H1 (cell line): ENCODE measurements around the gene SLC25A47. TPM values are rescaled to one million over a fixed set of nuclear protein-coding genes. Genes with fewer than 3 reads are reported as not detected.

Experiments used
- CTCF ChIA-PET: fragments of 300-600 bp; sonication (Branson Sonifier 250); formaldehyde crosslinking; loops from one replicate; lab custom pipeline; 2021; ENCODE audit not compliant: partially characterized antibody; lab: Charles Lee
- POLR2A ChIA-PET: fragments of 300-600 bp; sonication (Branson Sonifier 250); formaldehyde crosslinking; loops from one replicate; lab custom pipeline; 2021; ENCODE audit warnings: inconsistent platforms; ENCODE audit not compliant: partially characterized antibody; lab: Charles Lee
- DNase-seq, 2 experiments: peaks; one replicate each; pipeline versions ENCODE4 v3.0.0 to v3.0.0-alpha.2; 2010 to 2022; ENCODE audit warnings: low spot score in 2 of 2, low read depth in 1 of 2, mixed read lengths in 1 of 2
- FAIRE-seq: peaks from 2 replicates; lab custom pipeline; 2011; peaks lifted over from hg19 to GRCh38; lab: Jason Lieb, UNC
- H2AFZ ChIP-seq: 2 replicates; pipeline ENCODE4 v1.8.1; 2012; ENCODE audit warnings: low read length, inconsistent platforms
- H2AK5ac ChIP-seq: 2 replicates; pipeline ENCODE4 v1.6.1; 2013; ENCODE audit warnings: low read depth, low read length
- H2BK120ac ChIP-seq: replicated peaks from 2 replicates; pipeline ENCODE3; 2013; ENCODE audit warnings: low read depth, low read length, inconsistent platforms
- H2BK12ac ChIP-seq: 2 replicates; pipeline ENCODE4 v1.6.1; 2013; ENCODE audit warnings: low read depth, low read length
- H2BK15ac ChIP-seq: 2 replicates; pipeline ENCODE4 v1.6.1; 2013; ENCODE audit warnings: low read length
- H2BK20ac ChIP-seq: 2 replicates; pipeline ENCODE4 v1.6.1; 2013; ENCODE audit warnings: low read length
- H2BK5ac ChIP-seq: 2 replicates; pipeline ENCODE4 v1.6.1; 2013; ENCODE audit warnings: low read depth, low read length
- H3K14ac ChIP-seq: 2 replicates; pipeline ENCODE4 v1.6.1; 2013; ENCODE audit warnings: inconsistent platforms; ENCODE audit not compliant: insufficient read length
- H3K18ac ChIP-seq: 2 replicates; pipeline ENCODE4 v1.6.1; 2013; ENCODE audit warnings: low read length; ENCODE audit errors: extremely low read depth
- H3K23ac ChIP-seq: 2 replicates; pipeline ENCODE4 v1.6.1; 2013; ENCODE audit warnings: inconsistent platforms; ENCODE audit not compliant: insufficient read length
- H3K23me2 ChIP-seq: 2 replicates; pipeline ENCODE4 v1.6.1; 2013; ENCODE audit warnings: low read depth, low read length
- H3K27ac ChIP-seq: 2 replicates; pipeline ENCODE4 v1.6.1; 2011; ENCODE audit warnings: low read depth, low read length, inconsistent platforms
- H3K27me3 ChIP-seq, 4 experiments: replicated peaks in 1 of 4; 1 replicate in 1 of 4; 2 replicates in 3 of 4; pipeline versions ENCODE4 v1.6.1 to v1.8.1; 2011 to 2013; ENCODE audit warnings: low read length in 3 of 4, mild to moderate bottlenecking in 3 of 4, inconsistent platforms in 2 of 4, mixed read lengths in 2 of 4, moderate library complexity in 1 of 4; ENCODE audit not compliant: control insufficient read depth in 3 of 4, insufficient read depth in 3 of 4; ENCODE audit errors: extremely low read depth in 1 of 4
- H3K36me3 ChIP-seq, 4 experiments: 2 replicates each; pipeline versions ENCODE4 v1.6.1 to v1.8.1; 2011 to 2013; ENCODE audit warnings: mild to moderate bottlenecking in 4 of 4, low read length in 3 of 4, moderate library complexity in 2 of 4, control low read depth in 1 of 4, inconsistent platforms in 1 of 4; ENCODE audit not compliant: insufficient read depth in 4 of 4, control insufficient read depth in 2 of 4
- H3K4ac ChIP-seq: replicated peaks from 2 replicates; pipeline ENCODE3; 2013; ENCODE audit warnings: low read length, low read depth, mixed read lengths, inconsistent platforms; ENCODE audit not compliant: insufficient read length
- H3K4me1 ChIP-seq, 4 experiments: replicated peaks in 1 of 4; 1 replicate in 1 of 4; 2 replicates in 3 of 4; pipeline versions ENCODE4 v1.6.1 to v1.8.1; 2011 to 2013; ENCODE audit warnings: low read length in 3 of 4, inconsistent platforms in 2 of 4, mixed read lengths in 1 of 4; ENCODE audit not compliant: insufficient read depth in 4 of 4, control insufficient read depth in 3 of 4
- H3K4me2 ChIP-seq, 2 experiments: 2 replicates each; pipeline versions ENCODE4 v1.6.1 to v1.8.1; 2011 to 2013; ENCODE audit warnings: low read depth in 2 of 2, low read length in 2 of 2, control low read depth in 1 of 2, inconsistent platforms in 1 of 2, mild to moderate bottlenecking in 1 of 2; ENCODE audit not compliant: insufficient read depth in 1 of 2
- H3K4me3 ChIP-seq, 4 experiments: fragments of 200-600, 300-600 bp in 1 of 4; sonication (generic), shearing (Covaris generic), sonication (Bioruptor Twin) in 1 of 4; 2 replicates each; pipeline versions ENCODE4 v1.5.1 to v1.8.1; 2011 to 2016; ENCODE audit warnings: low read length in 4 of 4, low read depth in 3 of 4, control low read depth in 2 of 4, inconsistent platforms in 2 of 4, mild to moderate bottlenecking in 2 of 4, mixed read lengths in 1 of 4, moderate library complexity in 1 of 4; ENCODE audit not compliant: insufficient read depth in 2 of 4; ENCODE audit errors: extremely low read depth in 1 of 4
- H3K56ac ChIP-seq: replicated peaks from 2 replicates; pipeline ENCODE3; 2013; ENCODE audit warnings: low read depth, mild to moderate bottlenecking, mixed read lengths, low read length, inconsistent platforms; ENCODE audit not compliant: insufficient read length
- H3K79me1 ChIP-seq: 2 replicates; pipeline ENCODE4 v1.6.1; 2013; ENCODE audit warnings: low read depth, low read length, control low read depth
- H3K79me2 ChIP-seq, 2 experiments: 2 replicates each; pipeline versions ENCODE4 v1.6.1 to v1.8.1; 2012 to 2013; ENCODE audit warnings: low read length in 2 of 2, mild to moderate bottlenecking in 2 of 2, inconsistent platforms in 1 of 2; ENCODE audit not compliant: insufficient read depth in 2 of 2, control insufficient read depth in 1 of 2
- H3K9ac ChIP-seq, 4 experiments: replicated peaks in 1 of 4; 1 replicate in 1 of 4; 2 replicates in 3 of 4; pipeline versions ENCODE4 v1.6.1 to v1.8.1; 2011 to 2013; ENCODE audit warnings: low read depth in 3 of 4, low read length in 3 of 4, control low read depth in 2 of 4, mild to moderate bottlenecking in 2 of 4, moderate library complexity in 2 of 4, inconsistent platforms in 1 of 4; ENCODE audit errors: extremely low read depth in 1 of 4
- H3K9me3 ChIP-seq, 2 experiments: 2 replicates each; pipeline versions ENCODE4 v1.6.1 to v1.8.1; 2012 to 2013; ENCODE audit warnings: mild to moderate bottlenecking in 2 of 2, moderate library complexity in 2 of 2, control low read depth in 1 of 2, inconsistent platforms in 1 of 2, low read depth in 1 of 2, low read length in 1 of 2, mixed read lengths in 1 of 2; ENCODE audit not compliant: insufficient read depth in 2 of 2
- H4K20me1 ChIP-seq, 2 experiments: replicated peaks in 1 of 2; 2 replicates each; pipeline versions ENCODE3 to v1.8.1; 2011 to 2013; ENCODE audit warnings: inconsistent platforms in 2 of 2, low read length in 2 of 2, mild to moderate bottlenecking in 1 of 2; ENCODE audit not compliant: insufficient read depth in 2 of 2, control insufficient read depth in 1 of 2
- H4K5ac ChIP-seq: 2 replicates; pipeline ENCODE4 v1.6.1; 2013; ENCODE audit warnings: low read length, low read depth, mixed read lengths, inconsistent platforms; ENCODE audit not compliant: insufficient read length
- H4K8ac ChIP-seq: 2 replicates; pipeline ENCODE4 v1.8.0; 2013; ENCODE audit warnings: mild to moderate bottlenecking, moderate library complexity, low read length, inconsistent platforms; ENCODE audit not compliant: insufficient read depth; ENCODE audit errors: extremely low read depth
- H4K91ac ChIP-seq: replicated peaks from 2 replicates; pipeline ENCODE3; 2013; ENCODE audit warnings: low read length, mixed read lengths, inconsistent platforms; ENCODE audit not compliant: insufficient read length
- ASH2L ChIP-seq: fragments of 200-600, 300-600 bp; sonication (generic); IDR thresholded peaks from one replicate; pipeline ENCODE4 v1.7.1; 2017; ENCODE audit warnings: low read length
- KDM1A ChIP-seq: fragments of 200-600, 300-600 bp; sonication (generic); IDR thresholded peaks from 2 replicates; pipeline ENCODE4 v1.7.1; 2016; ENCODE audit warnings: mild to moderate bottlenecking, low read length, borderline replicate concordance
- USF2 ChIP-seq: IDR thresholded peaks from 2 replicates; pipeline ENCODE4 v1.6.1; 2011; ENCODE audit warnings: low read length, improper control_type of control experiment
- WGBS, 2 experiments: shearing (Covaris generic) in 1 of 2; methylation state at CpG; one replicate each; pipeline versions ENCODE4 v1.1.6 to v1.1.7; 2013 to 2015; ENCODE audit warnings: low lambda C conversion rate in 2 of 2, mixed read lengths in 2 of 2, inconsistent platforms in 1 of 2, low coverage in 1 of 2, missing lambda C conversion rate in 1 of 2; ENCODE audit not compliant: insufficient replicate concordance in 2 of 2, insufficient coverage in 1 of 2, insufficient read length in 1 of 2; ENCODE audit errors: extremely low coverage in 1 of 2, missing lambda C conversion rate in 1 of 2; 5-methylcytosine and 5-hydroxymethylcytosine counted together
- polyA plus RNA-seq, 7 experiments: library from polyadenylated mRNA; depleted of rRNA in 3 of 7; stranded (reverse) in 5 of 7; unstranded in 2 of 7; fragments of >200 nt in 5 of 7; fragments of 200-250 nt in 2 of 7; gene quantifications; 1 replicate in 5 of 7; 2 replicates in 1 of 7; 4 replicates in 1 of 7; pipeline versions ENCODE4 v1.2.1 to v1.2.3, GENCODE V29; 2011 to 2013; ENCODE audit warnings: missing spikeins in 2 of 7, mixed read lengths in 2 of 7
- total RNA-seq: library from RNA; stranded (reverse); fragmentation: NEBNext Ultra II Directional; extraction: Animal tissue kit (Norgen Biotek cat#: 25700); gene quantifications from 2 replicates; pipeline ENCODE4 v1.2.1, GENCODE V29; 2021

The SLC25A47 gene
- total and polyA plus RNA-seq, 2 of the 8 experiments (the other 6 are each of a cell fraction or from before 2014, with no cell fraction given): not detected

GRCh38 chr14:100322138-100322957 lies 791 bp upstream of the SLC25A47 start:
- H4K5ac ChIP-seq: no peak overlapping the region
- H2BK12ac ChIP-seq: 0 out of 2 replicates have a peak overlapping the region, but pooled peaks have one; percentile 39
- H3K4me3 ChIP-seq: no peak overlapping the region
- no peak overlapping the region for H3K23ac ChIP-seq
- H3K79me2 ChIP-seq: no peaks in the 10 kb centered on the region
- no peaks in the 10 kb centered on the region for H3K36me3 ChIP-seq
- CTCF ChIA-PET: interaction anchor here (0.9 to 1.3 kb wide), 7 partner anchors 9 to 56 kb away, joined by 3 to 5 read pairs (median 4); no protein-coding TSS in a partner anchor
- H3K56ac ChIP-seq: no peak overlapping the region
- H3K9me3 ChIP-seq: no peaks in the 10 kb centered on the region
- H2BK15ac ChIP-seq: 0 out of 2 replicates have a peak overlapping the region, but pooled peaks have one; percentile 8
- DNase-seq: no peak
- WGBS, 2 experiments: 89% methylated on average over 15 of the region's 15 CpGs; no CpG with 5 or more reads in 1 of the 2 experiments
- no peak overlapping the region for H3K18ac ChIP-seq
- H3K27ac ChIP-seq: no peak overlapping the region
- H2BK120ac ChIP-seq: no peak overlapping the region
- no peak overlapping the region for H2AFZ ChIP-seq
- TF ChIP-seq KDM1A (peak; percentile 53; the same call in 1 of the 2 replicates), USF2 (no peak), ASH2L (no peak)
- H3K9ac ChIP-seq: no peak overlapping the region
- H2BK5ac ChIP-seq: peak overlapping the region; percentile 77; the same call in 1 of the 2 replicates
- no peaks in the 10 kb centered on the region for H3K79me1 ChIP-seq
- no peak overlapping the region for H3K4ac ChIP-seq
- H4K8ac ChIP-seq: peak overlapping the region; percentile 73
- H2BK20ac ChIP-seq: no peak overlapping the region
- no peak for FAIRE-seq
- H3K4me2 ChIP-seq: no peak overlapping the region
- no peak overlapping the region for H4K91ac ChIP-seq
- POLR2A ChIA-PET: interaction anchor here (0.8 to 2.3 kb wide), 10 partner anchors 10 to 53 kb away, joined by 3 to 22 read pairs (median 4); partner anchors contain the start of gene SLC25A29
- 0 out of 2 replicates have a peak overlapping the region, but pooled peaks have one; percentile 39 for H2AK5ac ChIP-seq
- no peaks in the 10 kb centered on the region for H4K20me1 ChIP-seq
- H3K14ac ChIP-seq: no peak overlapping the region
- H3K4me1 ChIP-seq: peaks cover 0 to 2% (median 0%) of the 10 kb centered on the region in 4 experiments; a peak in 3 of 7 replicates
- H3K27me3 ChIP-seq: no peaks in the 10 kb centered on the region
- H3K23me2 ChIP-seq: no peaks in the 10 kb centered on the region; the same call in 1 of the 2 replicates
